NCI-H1092 treated with DMSO at 0.1 percent for 48 hours (cell line): ENCODE data around the gene ZFR.
"Not testable (repeated sequence)": the region's sequence is repeated elsewhere in the genome, so short reads cannot be mapped to it uniquely, and the experiment has no call there.

Experiments used
- DNase-seq: peaks from one replicate; lab custom pipeline; 2025; lab: John Stamatoyannopoulos, UW

Gene ZFR

GRCh38 chr5:32406650-32407049 lies 37.9 kb downstream of the ZFR start:
- no peak for DNase-seq

GRCh38 chr5:32405507-32405906 lies 39.0 kb downstream of the ZFR start:
- no peak for DNase-seq

GRCh38 chr5:32403760-32404159 lies 40.8 kb downstream of the ZFR start:
- DNase-seq, result no peak

- DNase-seq, result no peak
Measured at GRCh38 chr5:32400401-32400800, 44.1 kb downstream of the ZFR start.

- DNase-seq, result not testable (repeated sequence)
Measured at GRCh38 chr5:32398754-32399153, 45.8 kb downstream of the ZFR start.

GRCh38 chr5:32394981-32395380 lies 49.6 kb downstream of the ZFR start:
- no peak for DNase-seq

GRCh38 chr5:32392039-32392438 lies 52.5 kb downstream of the ZFR start:
- DNase-seq, result no peak

- DNase-seq, result no peak
Measured at GRCh38 chr5:32390819-32391591, 53.5 kb downstream of the ZFR start.

- no peak for DNase-seq
Measured at GRCh38 chr5:32388432-32389129, 56.0 kb downstream of the ZFR start.

- no peak for DNase-seq
Measured at GRCh38 chr5:32387841-32388240, 56.7 kb downstream of the ZFR start.

GRCh38 chr5:32387211-32387610 lies 57.3 kb downstream of the ZFR start:
- DNase-seq, result no peak

- no peak for DNase-seq
Measured at GRCh38 chr5:32384621-32385020, 59.9 kb downstream of the ZFR start.

GRCh38 chr5:32383586-32383985 lies 61.0 kb downstream of the ZFR start:
- DNase-seq, result no peak

GRCh38 chr5:32383065-32383464 lies 61.5 kb downstream of the ZFR start:
- DNase-seq, result no peak

GRCh38 chr5:32379421-32379820 lies 65.1 kb downstream of the ZFR start:
- DNase-seq, result no peak

GRCh38 chr5:32378966-32379365 lies 65.6 kb downstream of the ZFR start:
- DNase-seq, result no peak

GRCh38 chr5:32369542-32370155 lies 74.9 kb downstream of the ZFR start:
- DNase-seq, result no peak

- no peak for DNase-seq
Measured at GRCh38 chr5:32369032-32369431, 75.5 kb downstream of the ZFR start.

GRCh38 chr5:32367271-32367670 lies 77.3 kb downstream of the ZFR start:
- DNase-seq, result not testable (repeated sequence)

GRCh38 chr5:32365623-32366022 lies 78.9 kb downstream of the ZFR start:
- no peak for DNase-seq

- DNase-seq, result no peak
Measured at GRCh38 chr5:32363030-32363429, 81.5 kb downstream of the ZFR start.

- DNase-seq, result no peak
Measured at GRCh38 chr5:32362527-32362926, 82.0 kb downstream of the ZFR start.

- DNase-seq, result no peak
Measured at GRCh38 chr5:32360906-32361305, 83.6 kb downstream of the ZFR start.
